Lung (tissue), 12 donors: ENCODE measurements around the gene MIEF2. TPM values are rescaled to one million over a fixed set of nuclear protein-coding genes. Genes with fewer than 3 reads are reported as not detected.

Source experiments
- ATAC-seq: fragments of 200-7000 bp; cut with Tn5 transposase; one replicate; pipeline ENCODE4 v1.9.1; 2020; ENCODE audit warnings: moderate number of reproducible peaks; ENCODE audit not compliant: insufficient read depth, low FRiP score
- DNase-seq, 3 donors: peaks; one replicate each; pipeline ENCODE4 v3.0.0-alpha.2; 2013 to 2017
- H3K27ac ChIP-seq, 2 donors: one replicate each; pipeline ENCODE4 v1.5.1; 2013; ENCODE audit warnings: mild to moderate bottlenecking in 2 of 2, moderate library complexity in 2 of 2, control low read depth in 1 of 2, inconsistent platforms in 1 of 2, low read depth in 1 of 2, low read length in 1 of 2
- H3K27me3 ChIP-seq, 3 donors: one replicate each; pipeline ENCODE4 v1.5.1; 2013; ENCODE audit warnings: low read length in 2 of 3; ENCODE audit not compliant: control insufficient read depth in 3 of 3, insufficient read depth in 3 of 3
- H3K36me3 ChIP-seq, 4 donors: one replicate each; pipeline ENCODE4 v1.5.1; 2013; ENCODE audit warnings: low read length in 4 of 4, mild to moderate bottlenecking in 1 of 4, moderate library complexity in 1 of 4; ENCODE audit not compliant: control insufficient read depth in 4 of 4, insufficient read depth in 4 of 4
- H3K4me1 ChIP-seq, 5 donors: one replicate each; pipeline ENCODE4 v1.5.1; 2013; ENCODE audit warnings: low read length in 5 of 5, mild to moderate bottlenecking in 2 of 5, moderate library complexity in 1 of 5; ENCODE audit not compliant: control insufficient read depth in 5 of 5, insufficient read depth in 5 of 5
- H3K4me3 ChIP-seq: one replicate; pipeline ENCODE4 v1.5.1; 2013; ENCODE audit warnings: mild to moderate bottlenecking, control low read depth, moderate library complexity
- H3K9ac ChIP-seq, 2 donors: one replicate each; pipeline ENCODE4 v1.5.1; 2013; ENCODE audit warnings: low read length in 2 of 2, control low read depth in 1 of 2; ENCODE audit not compliant: insufficient read depth in 1 of 2
- H3K9me3 ChIP-seq, 4 donors: one replicate each; pipeline ENCODE4 v1.5.1; 2013; ENCODE audit warnings: low read length in 3 of 4, mild to moderate bottlenecking in 1 of 4, moderate library complexity in 1 of 4; ENCODE audit not compliant: control insufficient read depth in 4 of 4, insufficient read depth in 3 of 4
- CTCF ChIP-seq: IDR thresholded peaks from 2 replicates; pipeline ENCODE4 v1.5.1; 2012; ENCODE audit warnings: mild to moderate bottlenecking; ENCODE audit errors: control extremely low read depth, extremely low read depth
- WGBS, 2 donors: extraction: QIAGEN DNeasy Blood & Tissue Kit; methylation state at CpG; one replicate each; pipeline ENCODE4 v1.1.7; 2013; 5-methylcytosine and 5-hydroxymethylcytosine counted together
- polyA plus RNA-seq, 2 donors: library from polyadenylated mRNA; stranded (reverse); fragments of 200-250 nt; gene quantifications; one replicate each; pipeline ENCODE4 v1.2.1, GENCODE V29; 2013
- total RNA-seq, 2 donors: library from RNA; depleted of rRNA in 1 of 2; stranded (reverse); fragments of >200 nt in 1 of 2; gene quantifications; one replicate each; pipeline ENCODE4 v1.2.1, GENCODE V29; 2014 to 2021
- donor health status: control.
- donor health status: control.
- donor health status: Bipolar disorder and iron deficiency.
- donor health status: healthy.
- donor health status: DM: yes; HTN: yes; CAD: no.

The MIEF2 gene
- total and polyA plus RNA-seq, 4 donors: 7.3 to 24.1 (median 13.1) TPM

GRCh38 chr17:18235743-18236256 is 24.7 kb upstream of the MIEF2 start:
- WGBS, 2 donors: 73 to 78% methylated on average over 14 of the region's 14 CpGs
- Histone ChIP-seq H3K27ac (no peak overlapping the region), H3K4me3 (no peak overlapping the region), H3K4me1 (no peaks in the 10 kb centered on the region), H3K27me3 (no peaks in the 10 kb centered on the region), H3K9me3 (no peaks in the 10 kb centered on the region), H3K36me3 (peaks cover 0 to 42% (median 27%) of the 10 kb centered on the region in 4 donors), H3K9ac (no peak overlapping the region)
- ATAC-seq: no peak
- TF ChIP-seq CTCF: no peak
- no peak for DNase-seq

- Histone ChIP-seq H3K4me1 (no peaks in the 10 kb centered on the region), H3K9me3 (no peaks in the 10 kb centered on the region), H3K27me3 (no peaks in the 10 kb centered on the region), H3K36me3 (peaks cover 0 to 46% (median 32%) of the 10 kb centered on the region in 4 donors), H3K4me3 (no peak overlapping the region), H3K27ac (no peak overlapping the region), H3K9ac (no peak overlapping the region)
- no peak for DNase-seq
- 95% methylated on average over 18 of the region's 18 CpGs for WGBS, 2 donors
- no peak for TF ChIP-seq CTCF
- ATAC-seq: no peak
Measured at GRCh38 chr17:18236494-18236893, 24.0 kb upstream of the MIEF2 start.

GRCh38 chr17:18237461-18237860 is 23.0 kb upstream of the MIEF2 start:
- H3K36me3 ChIP-seq: peaks cover 0 to 55% (median 37%) of the 10 kb centered on the region in 4 donors
- WGBS, 2 donors: 94 to 98% methylated on average over 17 to 20 of the region's 20 CpGs

More at GRCh38 chr17:18237461-18237860, 23.0 kb upstream of the MIEF2 start:
- TF ChIP-seq CTCF: no peak
- Histone ChIP-seq H3K4me3 (no peak overlapping the region), H3K9ac (no peak overlapping the region), H3K9me3 (no peaks in the 10 kb centered on the region), H3K27me3 (no peaks in the 10 kb centered on the region), H3K27ac (no peak overlapping the region), H3K4me1 (no peaks in the 10 kb centered on the region)
- ATAC-seq: no peak
- no peak for DNase-seq
